B cell (primary cell): ENCODE measurements around the gene TPI1. TPM values are rescaled to one million over a fixed set of nuclear protein-coding genes. Genes with fewer than 3 reads are reported as not detected.

Experiments used
- ATAC-seq: fragments of 200-7000 bp; cut with Tn5 transposase; one replicate; pipeline ENCODE4 v1.10.0; 2021; ENCODE audit warnings: low read depth, mild to moderate bottlenecking, moderate number of reproducible peaks, moderate library complexity
- CTCF ChIA-PET: fragments of 350-600 bp; sonication (Branson Sonifier 250); formaldehyde crosslinking; loops from one replicate; lab custom pipeline; 2021; ENCODE audit warnings: antibody characterized with exemption, inconsistent platforms; lab: Charles Lee
- POLR2A ChIA-PET: fragments of 350-600 bp; sonication (Branson Sonifier 250); formaldehyde crosslinking; loops from one replicate; lab custom pipeline; 2021; ENCODE audit warnings: antibody characterized with exemption; lab: Charles Lee
- DNase-seq: peaks from one replicate; pipeline ENCODE4 v3.0.0; 2013
- H2AFZ ChIP-seq: 2 replicates; pipeline ENCODE4 v1.6.1; 2012; ENCODE audit warnings: mild to moderate bottlenecking, low read depth, low read length; ENCODE audit not compliant: insufficient read depth, poor library complexity, severe bottlenecking
- H3K27ac ChIP-seq, 2 donors: 1 replicate in 1 of 2; 2 replicates in 1 of 2; pipeline ENCODE4 v1.5.1; 2012 to 2013; ENCODE audit warnings: low read length in 2 of 2, mild to moderate bottlenecking in 2 of 2, moderate library complexity in 1 of 2
- H3K27me3 ChIP-seq, 4 experiments: fragments of 200-600 bp in 1 of 4; sonication (generic) in 1 of 4; replicated peaks in 1 of 4; 1 replicate in 2 of 4; 2 replicates in 2 of 4; pipeline versions ENCODE4 v1.6.1 to v1.7.0; 2013 to 2016; ENCODE audit warnings: low read length in 3 of 4, mild to moderate bottlenecking in 2 of 4, mixed read lengths in 1 of 4, moderate library complexity in 1 of 4; ENCODE audit not compliant: insufficient read depth in 4 of 4, control insufficient read depth in 3 of 4; ENCODE audit errors: control extremely low read depth in 1 of 4
- H3K36me3 ChIP-seq, 2 experiments: replicated peaks in 1 of 2; 1 replicate in 1 of 2; 2 replicates in 1 of 2; pipeline versions ENCODE4 v1.6.1 to v1.7.1; 2013; ENCODE audit warnings: low read length in 1 of 2; ENCODE audit not compliant: insufficient read depth in 2 of 2, control insufficient read depth in 1 of 2; ENCODE audit errors: control extremely low read depth in 1 of 2, extremely low read depth in 1 of 2
- H3K4me1 ChIP-seq, 2 donors: fragments of 200-600 bp in 1 of 2; sonication (generic) in 1 of 2; 1 replicate in 1 of 2; 2 replicates in 1 of 2; pipeline versions ENCODE4 v1.5.1 to v1.6.1; 2013 to 2017; ENCODE audit warnings: low read length in 2 of 2; ENCODE audit not compliant: control insufficient read depth in 2 of 2, insufficient read depth in 2 of 2
- H3K4me2 ChIP-seq: replicated peaks from 2 replicates; pipeline ENCODE3; 2012; ENCODE audit warnings: mild to moderate bottlenecking, low read depth, low read length; ENCODE audit not compliant: poor library complexity, severe bottlenecking
- H3K4me3 ChIP-seq, 5 experiments: fragments of 200-600 bp in 1 of 5; sonication (generic) in 1 of 5; 1 replicate in 3 of 5; 2 replicates in 2 of 5; pipeline versions ENCODE4 v1.5.1 to v1.7.0; 2011 to 2016; ENCODE audit warnings: low read length in 4 of 5, mild to moderate bottlenecking in 4 of 5, low read depth in 2 of 5, control low read depth in 1 of 5, moderate library complexity in 1 of 5; ENCODE audit not compliant: insufficient read depth in 1 of 5; ENCODE audit errors: control extremely low read depth in 1 of 5, extremely low read depth in 1 of 5
- H3K79me2 ChIP-seq: fragments of 200-600 bp; sonication (generic); one replicate; pipeline ENCODE4 v1.6.0; 2016; ENCODE audit warnings: low read length; ENCODE audit not compliant: control insufficient read depth, insufficient read depth
- H3K9ac ChIP-seq: fragments of 200-600 bp; sonication (generic); 2 replicates; pipeline ENCODE4 v1.6.1; 2017; ENCODE audit warnings: mild to moderate bottlenecking, low read length, moderate library complexity
- H3K9me3 ChIP-seq, 3 donors: one replicate each; pipeline versions ENCODE4 v1.6.1 to v1.7.1; 2013; ENCODE audit warnings: low read length in 2 of 3; ENCODE audit not compliant: control insufficient read depth in 2 of 3, insufficient read depth in 1 of 3; ENCODE audit errors: control extremely low read depth in 1 of 3
- H4K20me1 ChIP-seq: 2 replicates; pipeline ENCODE4 v1.6.0; 2012; ENCODE audit warnings: mild to moderate bottlenecking, low read length; ENCODE audit not compliant: insufficient read depth, control insufficient read depth, poor library complexity, severe bottlenecking
- H3K27ac Mint-ChIP-seq: one replicate; pipeline ENCODE4 v1.8.0; 2021; ENCODE audit warnings: mixed read lengths
- H3K27me3 Mint-ChIP-seq: one replicate; pipeline ENCODE4 v1.8.0; 2021; ENCODE audit warnings: mixed read lengths
- H3K4me1 Mint-ChIP-seq: one replicate; pipeline ENCODE4 v1.8.0; 2021; ENCODE audit warnings: mixed read lengths
- H3K4me3 Mint-ChIP-seq: one replicate; pipeline ENCODE4 v1.8.0; 2021; ENCODE audit warnings: mixed read lengths
- H3K9me3 Mint-ChIP-seq: one replicate; pipeline ENCODE4 v1.8.0; 2022; ENCODE audit warnings: mixed read lengths; ENCODE audit not compliant: insufficient read depth
- CTCF ChIP-seq: fragments of 200-600 bp; IDR thresholded peaks from one replicate; pipeline ENCODE4 v1.8.0; 2022; ENCODE audit warnings: antibody characterized with exemption, mild to moderate bottlenecking
- EZH2 ChIP-seq: IDR thresholded peaks from 2 replicates; pipeline ENCODE4 v1.6.1; 2012; ENCODE audit warnings: borderline replicate concordance, low read depth, mild to moderate bottlenecking, moderate library complexity, low read length; ENCODE audit not compliant: insufficient read depth, poor library complexity, severe bottlenecking
- WGBS: methylation state at CpG from one replicate; pipeline ENCODE4 v1.1.5; 2013; ENCODE audit warnings: missing lambda C conversion rate; ENCODE audit not compliant: insufficient coverage; 5-methylcytosine and 5-hydroxymethylcytosine counted together
- intact Hi-C: fragments of 100-400 bp; cut with micrococcal nuclease; formaldehyde crosslinking; loops from one replicate; pipeline ENCODE4 v1.10.0; 2022
- polyA plus RNA-seq: library from polyadenylated mRNA; depleted of rRNA; stranded (reverse); fragments of >200 nt; gene quantifications from 2 replicates; pipeline ENCODE4 v1.2.3, GENCODE V29; 2012
- total RNA-seq, 2 donors: library from RNA; stranded (reverse); fragments of 120-200 nt in 1 of 2; gene quantifications; 1 replicate in 1 of 2; 2 replicates in 1 of 2; pipeline versions ENCODE4 v1.2.3 to v1.2.4, GENCODE V29; 2013 to 2022

The TPI1 gene
- total and polyA plus RNA-seq, 2 donors (not counting 1 experiment from before 2014, with no cell fraction given): 181 to 187 TPM

GRCh38 chr12:6854036-6854435 is 13.3 kb upstream of the TPI1 start:
- 98% methylated on average over 5 of the region's 6 CpGs for WGBS
- Mint-ChIP-seq H3K27me3 (no peaks in the 10 kb centered on the region), H3K27ac (no peak overlapping the region), H3K9me3 (no peaks in the 10 kb centered on the region), H3K4me3 (peak overlapping the region; percentile 92), H3K4me1 (peaks cover 23% of the 10 kb centered on the region)
- POLR2A ChIA-PET: interaction anchor here (0.6 to 5.3 kb wide), 3 partner anchors 13 to 193 kb away, joined by 3 to 49 read pairs (median 8); partner anchors contain the start of gene TPI1
- no peak for TF ChIP-seq CTCF
- TF ChIP-seq EZH2: no peak
- H3K4me2 ChIP-seq: no peak overlapping the region
- DNase-seq (no peak), ATAC-seq (no peak)
- no peak overlapping the region for H2AFZ ChIP-seq
- peaks cover 6 to 23% of the 10 kb centered on the region in 2 donors for H3K4me1 ChIP-seq
- H3K4me3 ChIP-seq: no peak overlapping the region
- H3K36me3 ChIP-seq: peaks cover 0 to 45% of the 10 kb centered on the region in 2 experiments
- H3K27me3 ChIP-seq: no peaks in the 10 kb centered on the region
- peaks cover 5% of the 10 kb centered on the region for H4K20me1 ChIP-seq
- H3K9me3 ChIP-seq: no peaks in the 10 kb centered on the region
- H3K79me2 ChIP-seq: peaks cover 48% of the 10 kb centered on the region
- no peak overlapping the region for H3K9ac ChIP-seq
- CTCF ChIA-PET: interaction anchor here (3.3 to 6.7 kb wide), 2 partner anchors 16 to 101 kb away, joined by 15 to 136 read pairs; partner anchors contain the start of genes MLF2, SPSB2 and TPI1
- intact Hi-C loops: loop anchor here (5.0 kb wide), 3 partner anchors 83 to 297 kb away; partner anchors contain the start of genes IFFO1 and PTMS
- no peak overlapping the region for H3K27ac ChIP-seq

- Histone ChIP-seq H3K27ac (no peak overlapping the region), H3K4me2 (no peak overlapping the region), H3K27me3 (no peaks in the 10 kb centered on the region), H3K4me1 (peaks cover 6 to 22% of the 10 kb centered on the region in 2 donors), H3K9ac (no peak overlapping the region), H3K36me3 (peaks cover 0 to 53% of the 10 kb centered on the region in 2 experiments), H4K20me1 (peaks cover 5% of the 10 kb centered on the region), H3K79me2 (peaks cover 48% of the 10 kb centered on the region), H3K4me3 (no peak overlapping the region), H2AFZ (no peak overlapping the region), H3K9me3 (no peaks in the 10 kb centered on the region)
- TF ChIP-seq EZH2 (no peak), CTCF (no peak)
- H3K27me3 Mint-ChIP-seq: no peaks in the 10 kb centered on the region
- no peak for ATAC-seq
- H3K4me1 Mint-ChIP-seq: peaks cover 16% of the 10 kb centered on the region
- no peak overlapping the region for H3K4me3 Mint-ChIP-seq
- intact Hi-C loops: no loop called here
- H3K9me3 Mint-ChIP-seq: no peaks in the 10 kb centered on the region
- no peak overlapping the region for H3K27ac Mint-ChIP-seq
- 97% methylated on average over 13 of the region's 14 CpGs for WGBS
- POLR2A ChIA-PET: interaction anchor here (5.3 kb wide), 1 partner anchor 12 kb away, joined by 49 read pairs; the partner anchor contains the start of gene TPI1
- DNase-seq: no peak
- CTCF ChIA-PET: interaction anchor here (1.0 to 6.7 kb wide), 3 partner anchors 15 to 102 kb away, joined by 3 to 136 read pairs (median 3); partner anchors contain the start of genes MLF2, SPSB2 and TPI1
Measured at GRCh38 chr12:6855322-6855721, 12.0 kb upstream of the TPI1 start.
